ENCODE measurements around the gene EZR. TPM values are rescaled to one million over a fixed set of nuclear protein-coding genes. Genes with fewer than 3 reads are reported as not detected.

The EZR gene
- total and polyA plus RNA-seq, 9 of the 15 experiments (the other 6 are each of a cell fraction or from before 2014, with no cell fraction given) = 36.5 to 162 (median 104) TPM

DNA sequence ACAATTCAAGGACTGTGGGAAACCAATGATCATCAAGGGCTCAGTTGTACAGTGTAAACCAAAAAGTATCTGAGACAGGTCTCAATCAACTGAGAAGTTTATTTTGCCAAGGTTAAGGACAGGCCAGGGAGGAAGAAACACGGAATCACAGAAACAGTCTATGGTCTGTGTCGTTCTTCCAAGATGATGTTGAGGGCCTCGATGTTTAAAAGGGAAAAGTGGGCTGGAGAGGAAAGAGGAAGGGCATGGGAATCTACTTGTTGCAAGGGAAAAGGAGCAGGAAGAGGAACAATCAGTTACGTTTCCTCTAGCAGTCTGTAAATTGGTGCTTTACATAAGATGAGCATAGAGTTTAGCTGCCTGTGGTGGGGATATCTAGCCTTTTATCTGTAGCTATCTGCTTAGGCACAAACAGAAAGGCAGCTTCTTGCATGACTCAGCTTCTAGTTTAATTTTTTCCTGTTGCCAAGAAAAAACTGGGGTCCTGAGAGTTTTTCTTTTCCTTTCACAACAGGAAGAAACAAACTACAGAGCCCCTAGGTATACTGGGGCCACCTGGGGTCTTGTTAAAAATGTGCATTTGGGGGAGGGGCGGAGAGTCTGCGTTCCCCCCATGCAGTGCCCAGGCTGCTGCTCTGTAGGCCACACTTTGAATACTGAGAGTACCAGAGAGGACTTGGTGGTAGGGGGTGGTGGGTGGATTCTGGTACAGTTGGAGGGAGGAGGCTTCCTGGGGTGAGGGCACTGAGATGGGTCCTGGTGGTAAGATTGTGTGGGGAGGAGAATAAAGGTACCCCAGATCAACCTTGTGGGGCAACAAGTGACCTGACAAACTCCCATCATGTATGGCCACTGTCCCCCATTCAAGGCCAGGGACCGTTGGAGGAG, 35.3 kb upstream of the EZR start (continued):
- TF ChIP-seq, protein P1, sequence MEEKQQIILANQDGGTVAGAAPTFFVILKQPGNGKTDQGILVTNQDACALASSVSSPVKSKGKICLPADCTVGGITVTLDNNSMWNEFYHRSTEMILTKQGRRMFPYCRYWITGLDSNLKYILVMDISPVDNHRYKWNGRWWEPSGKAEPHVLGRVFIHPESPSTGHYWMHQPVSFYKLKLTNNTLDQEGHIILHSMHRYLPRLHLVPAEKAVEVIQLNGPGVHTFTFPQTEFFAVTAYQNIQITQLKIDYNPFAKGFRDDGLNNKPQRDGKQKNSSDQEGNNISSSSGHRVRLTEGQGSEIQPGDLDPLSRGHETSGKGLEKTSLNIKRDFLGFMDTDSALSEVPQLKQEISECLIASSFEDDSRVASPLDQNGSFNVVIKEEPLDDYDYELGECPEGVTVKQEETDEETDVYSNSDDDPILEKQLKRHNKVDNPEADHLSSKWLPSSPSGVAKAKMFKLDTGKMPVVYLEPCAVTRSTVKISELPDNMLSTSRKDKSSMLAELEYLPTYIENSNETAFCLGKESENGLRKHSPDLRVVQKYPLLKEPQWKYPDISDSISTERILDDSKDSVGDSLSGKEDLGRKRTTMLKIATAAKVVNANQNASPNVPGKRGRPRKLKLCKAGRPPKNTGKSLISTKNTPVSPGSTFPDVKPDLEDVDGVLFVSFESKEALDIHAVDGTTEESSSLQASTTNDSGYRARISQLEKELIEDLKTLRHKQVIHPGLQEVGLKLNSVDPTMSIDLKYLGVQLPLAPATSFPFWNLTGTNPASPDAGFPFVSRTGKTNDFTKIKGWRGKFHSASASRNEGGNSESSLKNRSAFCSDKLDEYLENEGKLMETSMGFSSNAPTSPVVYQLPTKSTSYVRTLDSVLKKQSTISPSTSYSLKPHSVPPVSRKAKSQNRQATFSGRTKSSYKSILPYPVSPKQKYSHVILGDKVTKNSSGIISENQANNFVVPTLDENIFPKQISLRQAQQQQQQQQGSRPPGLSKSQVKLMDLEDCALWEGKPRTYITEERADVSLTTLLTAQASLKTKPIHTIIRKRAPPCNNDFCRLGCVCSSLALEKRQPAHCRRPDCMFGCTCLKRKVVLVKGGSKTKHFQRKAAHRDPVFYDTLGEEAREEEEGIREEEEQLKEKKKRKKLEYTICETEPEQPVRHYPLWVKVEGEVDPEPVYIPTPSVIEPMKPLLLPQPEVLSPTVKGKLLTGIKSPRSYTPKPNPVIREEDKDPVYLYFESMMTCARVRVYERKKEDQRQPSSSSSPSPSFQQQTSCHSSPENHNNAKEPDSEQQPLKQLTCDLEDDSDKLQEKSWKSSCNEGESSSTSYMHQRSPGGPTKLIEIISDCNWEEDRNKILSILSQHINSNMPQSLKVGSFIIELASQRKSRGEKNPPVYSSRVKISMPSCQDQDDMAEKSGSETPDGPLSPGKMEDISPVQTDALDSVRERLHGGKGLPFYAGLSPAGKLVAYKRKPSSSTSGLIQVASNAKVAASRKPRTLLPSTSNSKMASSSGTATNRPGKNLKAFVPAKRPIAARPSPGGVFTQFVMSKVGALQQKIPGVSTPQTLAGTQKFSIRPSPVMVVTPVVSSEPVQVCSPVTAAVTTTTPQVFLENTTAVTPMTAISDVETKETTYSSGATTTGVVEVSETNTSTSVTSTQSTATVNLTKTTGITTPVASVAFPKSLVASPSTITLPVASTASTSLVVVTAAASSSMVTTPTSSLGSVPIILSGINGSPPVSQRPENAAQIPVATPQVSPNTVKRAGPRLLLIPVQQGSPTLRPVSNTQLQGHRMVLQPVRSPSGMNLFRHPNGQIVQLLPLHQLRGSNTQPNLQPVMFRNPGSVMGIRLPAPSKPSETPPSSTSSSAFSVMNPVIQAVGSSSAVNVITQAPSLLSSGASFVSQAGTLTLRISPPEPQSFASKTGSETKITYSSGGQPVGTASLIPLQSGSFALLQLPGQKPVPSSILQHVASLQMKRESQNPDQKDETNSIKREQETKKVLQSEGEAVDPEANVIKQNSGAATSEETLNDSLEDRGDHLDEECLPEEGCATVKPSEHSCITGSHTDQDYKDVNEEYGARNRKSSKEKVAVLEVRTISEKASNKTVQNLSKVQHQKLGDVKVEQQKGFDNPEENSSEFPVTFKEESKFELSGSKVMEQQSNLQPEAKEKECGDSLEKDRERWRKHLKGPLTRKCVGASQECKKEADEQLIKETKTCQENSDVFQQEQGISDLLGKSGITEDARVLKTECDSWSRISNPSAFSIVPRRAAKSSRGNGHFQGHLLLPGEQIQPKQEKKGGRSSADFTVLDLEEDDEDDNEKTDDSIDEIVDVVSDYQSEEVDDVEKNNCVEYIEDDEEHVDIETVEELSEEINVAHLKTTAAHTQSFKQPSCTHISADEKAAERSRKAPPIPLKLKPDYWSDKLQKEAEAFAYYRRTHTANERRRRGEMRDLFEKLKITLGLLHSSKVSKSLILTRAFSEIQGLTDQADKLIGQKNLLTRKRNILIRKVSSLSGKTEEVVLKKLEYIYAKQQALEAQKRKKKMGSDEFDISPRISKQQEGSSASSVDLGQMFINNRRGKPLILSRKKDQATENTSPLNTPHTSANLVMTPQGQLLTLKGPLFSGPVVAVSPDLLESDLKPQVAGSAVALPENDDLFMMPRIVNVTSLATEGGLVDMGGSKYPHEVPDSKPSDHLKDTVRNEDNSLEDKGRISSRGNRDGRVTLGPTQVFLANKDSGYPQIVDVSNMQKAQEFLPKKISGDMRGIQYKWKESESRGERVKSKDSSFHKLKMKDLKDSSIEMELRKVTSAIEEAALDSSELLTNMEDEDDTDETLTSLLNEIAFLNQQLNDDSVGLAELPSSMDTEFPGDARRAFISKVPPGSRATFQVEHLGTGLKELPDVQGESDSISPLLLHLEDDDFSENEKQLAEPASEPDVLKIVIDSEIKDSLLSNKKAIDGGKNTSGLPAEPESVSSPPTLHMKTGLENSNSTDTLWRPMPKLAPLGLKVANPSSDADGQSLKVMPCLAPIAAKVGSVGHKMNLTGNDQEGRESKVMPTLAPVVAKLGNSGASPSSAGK (IDR thresholded peaks at IDR 0.05) = peak; percentile 23; the same call in 1 of the 2 replicates
- 0 out of 4 replicates have a peak, but pooled peaks of 1 of the 2 experiments have one; percentile 25 for TF ChIP-seq NRF1 (conservative IDR thresholded peaks at IDR 0.05 in 1 of 2, IDR thresholded peaks at IDR 0.05 in 1 of 2)
- 0 out of 2 replicates have a peak, but pooled peaks have one; percentile 41 for TF ChIP-seq KLF16 (IDR thresholded peaks at IDR 0.05)
- TF ChIP-seq MYBL2 (IDR thresholded peaks at IDR 0.05; ENCODE audit: low read depth) = no peak
- TF ChIP-seq MYBL2 (CRISPR knock-in tag; IDR thresholded peaks at IDR 0.05; ENCODE audit: borderline replicate concordance) = no peak
- TF ChIP-seq ZNF133 (CRISPR knock-in tag; IDR thresholded peaks at IDR 0.05) = no peak
- TF ChIP-seq ETV5 (CRISPR knock-in tag; IDR thresholded peaks at IDR 0.05; ENCODE audit: low read depth) = no peak
